Keratinocyte (primary cell): ENCODE measurements around the gene CDH13. TPM values are rescaled to one million over a fixed set of nuclear protein-coding genes. Genes with fewer than 3 reads are reported as not detected.

Experiments used
- DNase-seq: peaks from one replicate; pipeline ENCODE4 v3.0.0-alpha.2; 2011; ENCODE audit warnings: low read depth, missing footprints, low spot score
- FAIRE-seq: peaks from 2 replicates; lab custom pipeline; 2011; peaks lifted over from hg19 to GRCh38; lab: Jason Lieb, UNC
- H2AFZ ChIP-seq: 2 replicates; pipeline ENCODE4 v1.6.0; 2012; ENCODE audit warnings: low read length, control low read depth, inconsistent platforms; ENCODE audit not compliant: control insufficient read depth
- H3K27ac ChIP-seq: 2 replicates; pipeline ENCODE4 v1.5.1; 2011; ENCODE audit warnings: low read length; ENCODE audit not compliant: control insufficient read depth, insufficient read depth
- H3K27me3 ChIP-seq: 3 replicates; pipeline ENCODE4 v1.6.0; 2011; ENCODE audit warnings: low read length; ENCODE audit not compliant: control insufficient read depth, insufficient read depth; ENCODE audit errors: extremely low read depth
- H3K36me3 ChIP-seq, 2 experiments: 2 replicates in 1 of 2; 3 replicates in 1 of 2; pipeline ENCODE4 v1.5.1; 2011; ENCODE audit warnings: low read length in 2 of 2, mild to moderate bottlenecking in 1 of 2; ENCODE audit not compliant: control insufficient read depth in 2 of 2, insufficient read depth in 2 of 2; ENCODE audit errors: extremely low read depth in 1 of 2
- H3K4me1 ChIP-seq: 3 replicates; pipeline ENCODE4 v1.5.1; 2011; ENCODE audit warnings: low read length; ENCODE audit not compliant: control insufficient read depth, insufficient read depth; ENCODE audit errors: extremely low read depth
- H3K4me2 ChIP-seq: 3 replicates; pipeline ENCODE4 v1.6.0; 2011; ENCODE audit warnings: low read depth, low read length; ENCODE audit not compliant: control insufficient read depth, insufficient read depth; ENCODE audit errors: extremely low read depth
- H3K4me3 ChIP-seq, 3 experiments: fragments of 200-600 bp in 1 of 3; sonication (generic) in 1 of 3; 2 replicates in 2 of 3; 3 replicates in 1 of 3; pipeline ENCODE4 v1.5.1; 2011 to 2016; ENCODE audit warnings: low read length in 3 of 3, mild to moderate bottlenecking in 3 of 3, control low read depth in 2 of 3, inconsistent platforms in 1 of 3, low read depth in 1 of 3, mixed read lengths in 1 of 3, mixed run types in 1 of 3, moderate library complexity in 1 of 3; ENCODE audit not compliant: control insufficient read depth in 2 of 3, insufficient read depth in 2 of 3; ENCODE audit errors: extremely low read depth in 1 of 3
- H3K79me2 ChIP-seq: 2 replicates; pipeline ENCODE4 v1.6.0; 2012; ENCODE audit warnings: low read length; ENCODE audit not compliant: control insufficient read depth, insufficient read depth
- H3K9ac ChIP-seq: 3 replicates; pipeline ENCODE4 v1.6.0; 2011; ENCODE audit warnings: low read length; ENCODE audit not compliant: control insufficient read depth, insufficient read depth; ENCODE audit errors: extremely low read depth
- H3K9me1 ChIP-seq: 3 replicates; pipeline ENCODE4 v1.6.0; 2011; ENCODE audit warnings: low read length; ENCODE audit not compliant: control insufficient read depth, insufficient read depth; ENCODE audit errors: extremely low read depth
- H3K9me3 ChIP-seq: 2 replicates; pipeline ENCODE4 v1.5.1; 2012; ENCODE audit warnings: low read depth, low read length; ENCODE audit not compliant: control insufficient read depth
- H4K20me1 ChIP-seq: 3 replicates; pipeline ENCODE4 v1.6.0; 2011; ENCODE audit warnings: low read length; ENCODE audit not compliant: control insufficient read depth, insufficient read depth; ENCODE audit errors: extremely low read depth
- CTCF ChIP-seq, 3 experiments: IDR thresholded peaks in 1 of 3; conservative IDR thresholded peaks in 1 of 3; optimal IDR thresholded peaks in 1 of 3; 2 replicates in 2 of 3; 3 replicates in 1 of 3; pipeline versions ENCODE3 to v1.5.1; 2011; ENCODE audit warnings: low read length in 3 of 3, mild to moderate bottlenecking in 3 of 3, moderate library complexity in 2 of 3, control low read depth in 1 of 3, inconsistent platforms in 1 of 3; ENCODE audit not compliant: insufficient read depth in 2 of 3; ENCODE audit errors: extremely low read depth in 1 of 3
- EZH2 ChIP-seq: IDR thresholded peaks from one replicate; pipeline ENCODE4 v1.6.1; 2012; ENCODE audit warnings: inconsistent platforms, mild to moderate bottlenecking, low read length, moderate library complexity
- dilution Hi-C: fragments of 300-500 bp; cut with MboI; formaldehyde crosslinking; loops from one replicate; pipeline ENCODE4 v1.7.0; 2020; ENCODE audit warnings: low sequenced_read_pairs; ENCODE audit not compliant: extremely low pct_ligation_motif_present
- polyA plus RNA-seq, 5 experiments: library from polyadenylated mRNA; depleted of rRNA in 3 of 5; stranded (reverse) in 3 of 5; stranded (forward) in 1 of 5; unstranded in 1 of 5; fragments of >200 nt; gene quantifications; 1 replicate in 1 of 5; 2 replicates in 3 of 5; 3 replicates in 1 of 5; pipeline versions ENCODE4 v1.2.1 to v1.2.3, GENCODE V29; 2011 to 2012; ENCODE audit warnings: missing spikeins in 2 of 5, low read depth in 1 of 5, low replicate concordance in 1 of 5

CDH13 gene
- polyA plus RNA-seq, 1 donor (not counting 4 experiments of a cell fraction or from before 2014, with no cell fraction given), result 111 TPM

DNA sequence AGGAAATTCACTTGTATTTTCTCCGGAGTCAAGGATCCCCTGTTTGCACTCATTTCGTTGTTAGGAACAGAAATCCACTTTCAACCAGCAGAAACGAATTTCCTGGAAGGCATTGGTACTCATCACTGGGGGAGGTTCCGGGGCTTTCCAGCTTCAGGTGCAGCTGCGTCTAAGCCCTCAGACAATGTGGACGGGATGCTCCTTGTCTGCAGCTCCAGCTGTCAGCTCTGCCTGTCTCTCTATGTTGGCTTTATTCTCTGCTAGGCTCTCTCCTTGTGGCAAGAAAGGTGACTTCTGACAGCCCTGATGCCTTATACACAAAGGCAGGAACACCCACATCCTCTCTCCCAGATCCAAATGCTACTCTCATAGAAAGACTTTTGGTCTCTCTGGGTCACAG lies 997.1 kb downstream of the CDH13 start:
- Histone ChIP-seq H3K4me2 (no peak overlapping the region), H3K36me3 (no peaks in the 10 kb centered on the region), H3K79me2 (no peaks in the 10 kb centered on the region), H3K27ac (no peak overlapping the region), H3K9me3 (no peaks in the 10 kb centered on the region), H3K27me3 (no peaks in the 10 kb centered on the region), H4K20me1 (no peaks in the 10 kb centered on the region), H3K9me1 (no peaks in the 10 kb centered on the region), H3K4me3 (no peak overlapping the region), H2AFZ (no peak overlapping the region), H3K9ac (no peak overlapping the region), H3K4me1 (no peaks in the 10 kb centered on the region)
- dilution Hi-C loops, result no loop called here
- no peak for TF ChIP-seq CTCF (optimal IDR thresholded peaks at IDR 0.05 in 1 of 3, IDR thresholded peaks at IDR 0.05 in 1 of 3, conservative IDR thresholded peaks at IDR 0.05 in 1 of 3; ENCODE audit: extremely low read depth in 1 of 3, insufficient read depth in 2 of 3, low read length in 3 of 3)
- no peak for TF ChIP-seq EZH2
- DNase-seq (no peak), FAIRE-seq (no peak)

- DNase-seq (no peak), FAIRE-seq (no peak)
- Histone ChIP-seq H3K9me3 (no peaks in the 10 kb centered on the region), H3K9ac (no peak overlapping the region), H2AFZ (no peak overlapping the region), H3K27ac (no peak overlapping the region), H3K36me3 (no peaks in the 10 kb centered on the region), H3K79me2 (no peaks in the 10 kb centered on the region), H3K27me3 (no peaks in the 10 kb centered on the region), H3K4me1 (no peaks in the 10 kb centered on the region), H3K4me2 (no peak overlapping the region), H3K4me3 (no peak overlapping the region), H4K20me1 (no peaks in the 10 kb centered on the region), H3K9me1 (no peaks in the 10 kb centered on the region)
- dilution Hi-C loops, result no loop called here
- TF ChIP-seq CTCF (optimal IDR thresholded peaks at IDR 0.05 in 1 of 3, IDR thresholded peaks at IDR 0.05 in 1 of 3, conservative IDR thresholded peaks at IDR 0.05 in 1 of 3; ENCODE audit: extremely low read depth in 1 of 3, insufficient read depth in 2 of 3, low read length in 3 of 3) (no peak), EZH2 (no peak)
Observed at GRCh38 chr16:83624429-83625120, 997.8 kb downstream of the CDH13 start.
